HG02623 (cell line): ENCODE results near the gene LINGO3.

Experiments used
- ATAC-seq: cut with Tn5 transposase; IDR thresholded peaks from one replicate; pipeline ENCODE4 v1.9.1; 2021; ENCODE audit warnings: moderate library complexity; ENCODE audit not compliant: unreplicated experiment

The LINGO3 gene

GRCh38 chr19:2269244-2270156, 38.5 kb downstream of the LINGO3 start:
- ATAC-seq: peak; percentile 47

GRCh38 chr19:2268861-2269243, 39.1 kb downstream of the LINGO3 start:
- ATAC-seq: no peak

GRCh38 chr19:2268480-2268830, 39.5 kb downstream of the LINGO3 start:
- ATAC-seq: no peak

- ATAC-seq: no peak
Measured at GRCh38 chr19:2266183-2266993, 41.6 kb downstream of the LINGO3 start.

- no peak for ATAC-seq
Measured at GRCh38 chr19:2261438-2262172, 46.3 kb downstream of the LINGO3 start.

- ATAC-seq: no peak
Measured at GRCh38 chr19:2260341-2260805, 47.6 kb downstream of the LINGO3 start.

GRCh38 chr19:2259336-2259735, 48.6 kb downstream of the LINGO3 start:
- no peak for ATAC-seq
